Superior temporal gyrus (tissue), 1 donor: ENCODE results near the gene MATN3.

ENCODE experiments used
- DNase-seq: peaks from one replicate; pipeline ENCODE4 v3.0.0-alpha.2; 2016; ENCODE audit errors: extremely low spot score

MATN3 gene

GRCh38 chr2:20001361-20001863 is 11.1 kb downstream of the MATN3 start:
- no peak for DNase-seq

- DNase-seq = no peak
Observed at GRCh38 chr2:19993731-19994130, 18.7 kb downstream of the MATN3 start.

DNA sequence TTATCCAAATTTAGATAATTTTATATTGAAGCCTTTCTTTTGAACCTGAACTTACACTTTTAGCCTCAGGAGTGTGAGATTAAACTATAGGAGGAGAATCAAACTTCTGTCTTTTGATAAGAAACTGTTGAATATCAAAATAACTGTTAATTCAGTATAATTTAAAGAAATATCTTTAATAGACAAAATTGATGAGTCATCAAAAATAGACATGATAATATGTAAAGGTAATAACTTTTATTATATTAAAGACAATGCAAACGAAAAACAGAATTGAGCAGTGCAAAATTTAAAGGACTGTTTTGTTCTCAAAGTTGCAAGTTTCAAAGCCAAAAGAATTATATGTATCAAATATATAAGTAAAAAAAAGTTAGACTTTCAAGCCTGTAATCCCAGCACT is 20.6 kb downstream of the MATN3 start:
- no peak for DNase-seq

DNA sequence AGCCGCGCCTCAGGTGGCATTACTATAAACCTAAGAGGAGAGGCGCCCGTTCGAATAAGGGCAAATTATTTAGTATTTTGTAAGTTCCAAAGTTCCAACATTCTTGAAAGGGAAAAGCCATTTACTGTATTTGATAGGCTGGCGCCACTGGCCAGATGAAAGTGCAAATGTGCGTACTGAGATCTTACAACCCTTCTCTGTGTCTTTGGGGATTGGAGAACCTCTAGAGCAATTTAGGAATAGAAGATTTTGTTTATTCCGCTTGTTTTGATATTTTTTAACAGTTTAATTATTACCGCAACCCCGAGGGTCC is 22.1 kb downstream of the MATN3 start:
- peak; percentile 52 for DNase-seq

DNA sequence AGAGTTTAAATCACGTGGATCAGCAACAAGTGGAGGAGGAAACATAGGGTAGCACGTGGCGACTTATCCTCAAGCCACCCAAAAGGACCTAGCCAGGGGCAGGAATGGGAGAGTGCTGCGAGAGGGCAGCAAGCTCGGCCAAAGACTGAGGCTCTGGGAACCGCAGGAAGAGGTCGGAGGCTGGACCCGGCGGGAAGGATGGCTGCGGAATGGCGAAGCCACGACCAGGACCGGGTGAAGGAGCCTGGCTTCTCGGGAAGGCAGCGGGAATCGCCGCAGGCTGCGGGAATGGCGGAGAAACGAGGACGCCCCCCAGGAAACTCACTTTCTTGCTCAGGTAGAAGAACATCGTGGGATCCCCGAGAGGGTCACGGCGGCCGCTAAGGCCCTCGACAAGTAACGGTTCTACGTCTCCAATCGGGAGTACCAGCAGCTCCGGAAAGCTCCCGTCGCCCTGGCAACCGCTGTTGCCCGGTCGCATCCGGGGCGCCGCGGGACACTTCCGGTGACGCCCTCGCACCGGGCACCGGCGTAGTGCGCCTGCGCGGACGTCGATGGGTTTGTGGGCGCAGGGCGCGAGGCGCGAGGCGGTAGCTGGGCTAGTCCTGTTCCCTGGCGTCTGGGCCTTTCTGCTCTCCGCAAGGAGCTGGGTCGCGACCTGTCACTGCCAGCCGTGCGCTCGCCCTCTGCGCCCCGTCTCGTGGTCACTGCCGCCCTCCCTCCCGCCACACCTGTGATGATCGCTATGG is 22.6 kb downstream of the MATN3 start, which contains the start of gene WDR35:
TSS of gene WDR35 (minus strand) at position 439 of the 749 bp plus-strand sequence. CDS start at position 349, 90 bp downstream.
- peak; percentile 89 for DNase-seq

- DNase-seq = no peak
Observed at GRCh38 chr2:19989342-19989666, 23.2 kb downstream of the MATN3 start.

GRCh38 chr2:19988600-19988999 is 23.9 kb downstream of the MATN3 start:
- DNase-seq = no peak

DNA sequence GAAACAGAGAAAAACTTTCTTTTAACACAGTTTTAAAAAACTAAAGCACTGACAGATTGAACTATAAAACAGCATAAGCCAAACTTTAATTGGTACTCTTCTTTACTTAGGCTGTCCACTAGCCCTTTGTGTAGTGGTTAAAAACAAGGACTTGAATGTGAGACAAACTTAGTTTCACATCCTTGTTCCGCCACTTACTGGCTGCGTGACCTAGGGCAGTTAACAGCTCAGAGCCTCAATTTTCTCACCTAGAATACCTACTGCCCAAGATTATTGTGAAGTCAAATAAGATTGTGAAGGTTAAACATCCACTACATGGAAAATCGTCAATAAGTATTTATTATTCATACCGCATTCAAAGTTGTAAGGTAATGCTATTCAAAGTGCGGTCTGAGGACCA is 24.5 kb downstream of the MATN3 start:
- no peak for DNase-seq

DNA sequence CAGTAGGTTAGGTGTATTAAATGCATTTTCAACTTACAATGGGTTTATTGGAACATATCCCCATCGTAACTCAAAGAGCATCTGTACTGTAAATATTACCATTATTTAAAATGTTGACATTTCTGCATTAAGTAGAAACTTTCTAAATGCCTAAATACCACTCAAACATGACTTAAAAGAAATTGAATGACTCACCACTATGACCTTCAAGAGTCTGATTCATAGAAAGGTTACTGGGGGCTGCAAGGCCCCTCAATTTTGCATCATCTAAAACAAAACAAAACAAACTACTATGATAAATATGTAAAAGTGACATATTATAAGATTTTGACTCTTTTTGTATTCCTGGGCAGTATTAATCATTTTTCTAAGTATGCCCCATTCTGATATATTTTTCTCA is 30.2 kb downstream of the MATN3 start:
- no peak for DNase-seq

GRCh38 chr2:19979932-19980331 is 32.5 kb downstream of the MATN3 start:
- no peak for DNase-seq

- no peak for DNase-seq
Observed at GRCh38 chr2:19973466-19973865, 39.0 kb downstream of the MATN3 start.

- no peak for DNase-seq
Observed at GRCh38 chr2:19971691-19972090, 40.8 kb downstream of the MATN3 start.

- DNase-seq = no peak
Observed at GRCh38 chr2:19963386-19963785, 49.1 kb downstream of the MATN3 start.

- DNase-seq = peak; percentile 80
Observed at GRCh38 chr2:19955544-19956422, 56.7 kb downstream of the MATN3 start.

DNA sequence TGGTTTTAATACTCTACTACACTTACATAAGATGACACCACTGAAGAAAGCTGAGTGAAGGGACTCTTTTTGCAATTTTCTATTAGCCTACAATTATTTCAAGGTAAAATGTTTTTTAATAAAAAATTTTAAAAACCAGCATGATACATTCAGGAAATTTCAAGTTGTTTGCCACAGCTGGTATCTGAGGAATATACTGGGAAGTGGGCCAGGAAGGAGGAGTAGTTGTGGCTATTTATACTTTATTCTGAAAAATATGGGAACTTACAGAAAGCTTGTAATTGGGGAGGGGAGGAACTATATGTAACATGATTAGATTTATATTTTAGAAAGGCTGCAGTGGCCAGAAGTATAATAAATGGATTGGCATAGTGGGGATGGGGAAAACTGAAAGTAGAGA is 63.4 kb downstream of the MATN3 start:
- no peak for DNase-seq

DNA sequence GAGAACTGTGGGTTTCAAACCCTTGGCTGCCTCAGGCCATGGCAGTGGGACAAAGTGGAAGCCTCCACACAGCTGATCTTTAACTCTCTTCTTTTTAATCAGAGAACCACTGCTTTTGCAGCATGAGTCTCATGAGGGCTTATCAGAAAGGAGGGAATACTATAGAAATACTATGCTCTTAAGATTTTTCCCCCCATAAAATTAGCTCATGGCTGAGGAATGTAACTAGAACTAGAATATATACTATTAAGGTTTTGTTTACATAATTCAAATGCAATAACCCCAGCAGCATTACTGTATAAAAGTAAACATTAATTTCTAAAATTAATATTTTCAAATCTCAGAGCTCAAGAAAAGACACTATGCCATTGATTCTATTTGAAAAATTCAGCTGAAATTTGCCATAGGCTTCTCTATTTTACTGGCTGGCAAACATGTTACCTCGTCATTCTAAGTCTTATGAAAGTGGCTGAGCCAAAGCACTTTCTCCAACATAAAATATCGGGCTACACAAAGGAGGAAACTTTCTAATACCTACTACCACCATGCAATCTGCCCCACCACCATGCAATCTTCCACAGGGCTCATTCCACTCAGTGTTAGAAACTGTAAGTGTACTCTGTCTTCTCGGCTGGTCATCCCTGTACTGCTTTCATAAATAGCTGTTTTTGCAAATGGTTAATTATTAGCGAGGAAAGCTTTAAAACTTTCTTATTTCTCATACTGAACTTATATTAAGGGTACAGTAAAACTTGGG is 65.1 kb downstream of the MATN3 start:
- DNase-seq = no peak

GRCh38 chr2:19944205-19944845 is 68.1 kb downstream of the MATN3 start:
- DNase-seq = no peak

DNA sequence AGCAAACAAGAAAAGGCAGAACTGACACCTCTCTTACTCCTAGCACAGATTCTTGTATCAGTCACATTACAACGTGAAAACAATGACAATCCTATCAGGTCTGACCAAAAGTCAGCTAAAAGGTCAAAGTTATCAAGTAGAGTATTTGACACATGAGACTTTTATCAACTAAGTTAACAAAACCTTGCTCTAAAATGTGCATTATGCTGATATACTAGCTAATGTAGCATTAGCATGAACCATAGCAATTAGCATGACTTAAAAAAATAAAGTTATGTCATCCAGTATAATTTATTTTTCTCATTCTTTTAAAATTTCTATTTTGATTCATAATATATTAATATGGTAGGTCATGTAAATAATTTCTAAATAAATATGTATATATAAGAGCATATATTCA is 69.3 kb downstream of the MATN3 start:
- no peak for DNase-seq

- DNase-seq = no peak
Observed at GRCh38 chr2:19942199-19942598, 70.3 kb downstream of the MATN3 start.
